Activated CD4-positive, alpha-beta T cell treated with anti-CD3 and anti-CD28 coated beads for 4 hours (primary cell): ENCODE measurements around the gene MBD2.
"Not testable (repeated sequence)": the region's sequence is repeated elsewhere in the genome, so short reads cannot be mapped to it uniquely, and the experiment has no call there.

Experiments
- DNase-seq, 2 donors: peaks; one replicate each; pipeline ENCODE4 v3.0.0-alpha.2; 2020

Gene MBD2

GRCh38 chr18:54148151-54148550 is 76.3 kb downstream of the MBD2 start:
- no peak for DNase-seq

DNA sequence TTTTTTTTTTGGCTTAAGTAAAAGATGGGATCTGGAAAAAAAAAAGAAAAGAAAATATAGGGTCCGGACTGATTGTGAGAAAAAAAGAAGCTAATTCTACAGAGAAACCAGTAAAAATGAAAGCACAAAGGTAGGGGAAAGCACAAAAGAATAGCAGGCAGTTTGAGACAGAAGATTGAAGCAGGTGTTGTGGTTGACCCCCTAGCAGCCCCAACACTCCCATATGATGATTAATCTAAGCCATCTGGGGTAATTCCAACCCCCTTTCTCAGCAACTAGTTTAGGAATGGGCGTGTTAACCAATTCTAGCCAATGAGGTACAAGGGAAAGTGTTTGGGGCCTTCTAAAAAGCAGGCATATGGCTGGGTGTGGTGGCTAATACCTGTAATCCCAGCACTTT is 77.0 kb downstream of the MBD2 start:
- DNase-seq = no peak

DNA sequence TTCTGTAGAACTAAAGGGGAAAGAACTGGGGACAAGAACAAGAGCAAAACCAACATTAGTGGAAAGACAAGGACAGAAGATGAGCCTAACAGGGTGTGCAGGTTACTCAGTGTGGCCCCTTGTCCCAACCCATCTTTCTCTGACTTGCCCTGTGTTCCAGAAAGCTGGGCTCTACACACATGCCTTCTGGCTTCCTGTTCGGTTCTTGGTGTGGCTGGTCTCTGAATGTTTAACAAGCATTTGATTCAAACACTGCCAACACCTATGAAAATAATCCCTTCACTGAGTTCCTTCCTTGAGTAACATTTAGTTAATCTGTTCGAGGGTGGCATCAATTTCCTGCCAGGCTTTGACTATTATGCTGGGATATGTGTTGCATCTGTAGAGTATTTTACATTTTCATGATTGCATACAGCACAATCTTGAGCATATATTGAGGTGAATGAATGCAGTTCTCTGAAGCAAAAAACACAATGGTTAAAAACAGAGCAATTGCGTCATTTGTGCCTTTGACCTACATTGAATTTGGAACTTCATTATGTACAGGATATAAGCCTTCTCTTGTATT is 83.3 kb downstream of the MBD2 start:
- no peak for DNase-seq

- no peak for DNase-seq
Measured at GRCh38 chr18:54140641-54141040, 83.8 kb downstream of the MBD2 start.

DNA sequence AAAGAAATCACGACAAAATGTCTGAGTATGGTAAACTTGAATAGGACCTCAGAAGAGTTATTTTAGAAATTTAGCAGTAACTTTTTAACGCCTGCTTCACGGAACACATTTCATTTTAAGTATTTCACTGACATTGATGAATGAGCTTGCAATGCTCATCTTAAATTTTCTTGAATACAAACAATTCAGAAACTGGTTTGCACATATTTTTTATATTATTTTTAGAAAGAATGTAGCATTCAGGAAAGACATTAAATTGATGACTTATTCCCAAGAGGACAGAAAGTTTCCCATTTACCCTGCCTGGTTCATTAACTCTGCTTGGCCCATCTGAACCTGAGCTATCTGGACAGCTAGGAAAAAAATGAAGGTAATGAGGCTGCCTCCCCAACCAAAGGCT is 89.3 kb downstream of the MBD2 start:
- DNase-seq = no peak

GRCh38 chr18:54134053-54134452 is 90.4 kb downstream of the MBD2 start:
- DNase-seq = no peak

GRCh38 chr18:54130631-54131030 is 93.8 kb downstream of the MBD2 start:
- no peak for DNase-seq

DNA sequence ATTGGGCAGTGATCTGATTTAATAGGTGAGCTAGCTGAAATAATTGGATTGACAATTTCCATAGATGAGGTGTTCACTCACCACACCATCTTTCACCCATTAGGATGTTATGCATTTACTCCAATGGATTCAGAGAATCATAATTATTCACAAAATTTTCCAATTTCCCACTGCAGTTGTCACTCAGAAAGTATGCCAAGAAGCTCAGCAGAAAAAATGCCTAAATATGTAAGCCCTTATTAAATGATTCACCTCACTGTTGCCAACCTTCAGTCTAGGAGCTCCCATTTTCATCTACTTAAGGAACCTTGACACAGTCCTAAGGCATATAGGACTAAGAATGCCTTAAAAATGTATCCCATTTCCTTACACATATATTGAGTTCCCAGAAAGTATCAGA is 94.3 kb downstream of the MBD2 start:
- no peak for DNase-seq

DNA sequence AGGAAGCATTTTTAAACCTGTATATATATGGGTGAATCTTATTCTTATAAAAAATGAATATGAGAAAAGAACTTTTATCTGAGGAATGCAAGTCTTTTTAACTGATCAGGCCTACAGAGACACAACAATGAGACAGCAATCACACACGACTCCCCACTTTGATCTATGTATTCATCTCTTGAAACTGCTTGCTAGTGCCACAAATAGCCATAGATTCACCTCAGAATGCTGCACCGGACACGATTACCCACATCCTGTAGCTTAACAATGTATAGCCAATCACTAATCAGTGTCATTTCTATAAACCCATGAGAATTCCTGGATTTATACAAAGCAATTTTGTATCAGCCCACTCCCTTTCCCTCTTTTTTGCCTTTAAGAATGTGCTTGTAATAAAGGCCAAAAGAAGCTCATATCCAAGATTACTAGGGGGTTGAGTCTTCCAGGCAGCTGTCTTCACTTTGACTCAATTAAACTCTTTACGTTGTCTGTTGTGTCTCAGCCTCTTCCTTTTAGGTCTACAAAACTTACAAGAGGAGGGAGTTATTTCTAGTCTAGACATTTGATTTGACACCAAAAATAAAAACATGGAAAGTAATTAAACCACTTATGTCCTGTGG is 94.9 kb downstream of the MBD2 start:
- no peak for DNase-seq

- no peak for DNase-seq
Measured at GRCh38 chr18:54127759-54128378, 96.6 kb downstream of the MBD2 start.

GRCh38 chr18:54125429-54125828 is 99.0 kb downstream of the MBD2 start:
- no peak for DNase-seq

DNA sequence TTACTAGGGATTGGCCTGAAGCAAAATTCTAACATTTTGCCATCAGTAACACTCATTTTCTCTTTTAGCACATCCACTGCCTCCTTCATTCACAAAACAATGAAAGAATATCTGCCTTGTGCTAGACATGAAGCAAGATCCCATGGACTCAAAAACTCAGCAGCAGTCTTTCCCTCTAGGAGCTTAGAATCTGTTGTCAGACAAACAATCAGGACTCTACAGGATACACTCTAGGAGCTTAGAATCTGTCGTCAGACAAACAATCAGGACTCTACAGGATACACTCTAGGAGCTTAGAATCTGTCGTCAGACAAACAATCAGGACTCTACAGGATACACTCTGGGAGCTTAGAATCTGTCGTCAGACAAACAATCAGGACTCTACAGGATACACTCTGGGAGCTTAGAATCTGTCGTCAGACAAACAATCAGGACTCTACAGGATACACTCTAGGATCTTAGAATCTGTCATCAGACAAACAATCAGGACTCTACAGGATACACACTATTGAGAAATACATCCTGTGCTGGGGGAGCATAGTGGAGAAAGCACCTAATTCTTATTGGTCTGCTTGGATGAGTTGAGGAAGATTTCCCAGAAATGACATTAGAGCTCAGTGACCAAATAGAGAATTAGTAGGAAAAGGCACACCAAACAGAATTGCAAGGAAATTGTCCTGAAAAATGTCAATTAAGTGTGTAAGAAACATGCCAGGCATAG is 100.6 kb downstream of the MBD2 start:
- DNase-seq = not testable (repeated sequence)

DNA sequence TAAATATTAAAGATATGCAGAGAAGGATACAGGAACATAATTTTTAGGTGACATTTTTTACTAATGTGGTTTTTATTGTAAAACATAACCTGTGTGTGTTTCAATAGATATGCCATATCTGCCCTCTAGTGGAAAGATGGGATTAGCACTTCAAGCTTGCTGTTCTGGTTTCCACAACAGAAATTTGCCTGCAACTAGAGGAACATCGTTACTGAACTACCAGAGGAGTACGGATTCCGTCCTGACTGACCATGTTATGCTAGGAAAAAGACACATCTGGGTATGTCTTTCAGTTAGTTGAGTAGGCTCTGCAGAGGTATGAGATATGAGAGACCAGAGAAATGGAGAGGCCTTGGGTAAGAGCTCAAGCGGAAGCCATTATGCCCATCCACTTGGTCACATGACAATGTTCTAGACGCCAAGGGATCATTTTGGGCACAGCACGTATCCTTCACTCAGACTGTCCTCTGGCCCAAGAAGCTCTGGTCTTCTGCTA is 104.9 kb downstream of the MBD2 start:
- peak in 1 of 2 donors; percentile 12 for DNase-seq

DNA sequence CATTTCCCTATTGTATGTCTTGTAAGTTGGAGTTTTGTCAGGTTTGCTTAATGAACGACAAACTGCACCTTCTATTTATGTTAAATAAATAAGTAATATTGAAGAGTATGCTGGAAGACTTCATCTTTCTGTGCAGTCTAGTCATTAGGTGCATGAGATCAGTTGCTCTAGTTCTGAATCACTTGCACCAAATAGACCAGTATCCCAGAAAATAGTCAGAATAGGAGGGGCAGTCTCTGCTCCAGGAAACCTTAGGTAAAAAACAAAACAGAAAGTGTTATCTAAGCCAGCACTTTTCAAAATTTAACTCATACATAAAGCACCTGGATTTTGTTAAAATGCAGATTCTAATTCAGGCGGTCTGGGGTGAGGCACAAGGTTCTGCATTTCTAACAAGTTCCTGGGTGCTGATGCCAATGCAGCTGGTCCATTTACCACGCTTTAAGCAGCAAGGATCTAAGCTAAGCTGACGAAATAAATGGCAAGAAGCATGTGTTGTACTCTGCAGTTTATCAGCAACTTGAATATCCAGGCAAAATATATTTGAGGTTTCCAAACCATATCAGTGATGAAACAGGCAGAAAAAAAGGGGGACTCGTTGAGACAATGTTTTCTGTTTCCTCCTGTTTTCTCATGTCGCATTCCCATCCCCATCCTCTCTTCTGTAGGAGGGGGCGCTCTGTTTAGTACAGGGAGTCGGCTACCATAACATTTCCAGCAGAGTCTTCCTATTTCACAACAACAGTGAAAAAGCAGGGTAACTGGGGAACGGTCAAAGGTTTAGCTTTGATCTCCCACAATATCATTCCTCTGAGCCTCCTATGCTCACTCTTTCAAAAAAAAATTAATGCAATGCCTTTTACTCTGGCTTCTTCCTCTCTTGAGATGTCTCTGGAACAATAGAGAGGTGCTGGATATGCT is 106.4 kb downstream of the MBD2 start:
- no peak for DNase-seq

- no peak for DNase-seq
Measured at GRCh38 chr18:54116541-54117257, 107.8 kb downstream of the MBD2 start.

- no peak for DNase-seq
Measured at GRCh38 chr18:54112356-54112755, 112.1 kb downstream of the MBD2 start.

- DNase-seq = no peak
Measured at GRCh38 chr18:54109131-54109683, 115.3 kb downstream of the MBD2 start.

- DNase-seq = no peak
Measured at GRCh38 chr18:54102123-54102522, 122.3 kb downstream of the MBD2 start.
